Small intestine (tissue), 7 donors: ENCODE results near the gene ULBP2. TPM values are rescaled to one million over a fixed set of nuclear protein-coding genes. Genes with fewer than 3 reads are reported as not detected.
"Not testable (repeated sequence)": the region's sequence is repeated elsewhere in the genome, so short reads cannot be mapped to it uniquely, and the experiment has no call there.

ENCODE experiments used
- DNase-seq, 2 donors: peaks; one replicate each; pipeline versions ENCODE4 v3.0.0 to v3.0.0-alpha.2; 2013
- FAIRE-seq: peaks from 2 replicates; lab custom pipeline; 2012; peaks lifted over from hg19 to GRCh38; lab: Jason Lieb, UNC
- H3K27ac ChIP-seq, 3 donors: one replicate each; pipeline ENCODE4 v1.5.1; 2013; ENCODE audit warnings: low read length in 2 of 3, mild to moderate bottlenecking in 2 of 3, control low read depth in 1 of 3, inconsistent platforms in 1 of 3, low read depth in 1 of 3, moderate library complexity in 1 of 3
- H3K27me3 ChIP-seq, 3 donors: one replicate each; pipeline ENCODE4 v1.6.1; 2013; ENCODE audit warnings: low read length in 3 of 3, inconsistent platforms in 1 of 3; ENCODE audit not compliant: control insufficient read depth in 3 of 3, insufficient read depth in 3 of 3
- H3K36me3 ChIP-seq, 3 donors: one replicate each; pipeline ENCODE4 v1.6.1; 2013; ENCODE audit warnings: low read length in 3 of 3, inconsistent platforms in 1 of 3, low read depth in 1 of 3, mild to moderate bottlenecking in 1 of 3, moderate library complexity in 1 of 3; ENCODE audit not compliant: control insufficient read depth in 3 of 3, insufficient read depth in 2 of 3
- H3K4me1 ChIP-seq, 3 donors: one replicate each; pipeline ENCODE4 v1.6.1; 2013; ENCODE audit warnings: low read length in 2 of 3, inconsistent platforms in 1 of 3, low read depth in 1 of 3, mild to moderate bottlenecking in 1 of 3, moderate library complexity in 1 of 3; ENCODE audit not compliant: control insufficient read depth in 3 of 3, insufficient read depth in 2 of 3
- H3K4me3 ChIP-seq, 3 donors: one replicate each; pipeline ENCODE4 v1.5.1; 2013; ENCODE audit warnings: low read length in 3 of 3, control low read depth in 1 of 3, inconsistent platforms in 1 of 3, low read depth in 1 of 3, mild to moderate bottlenecking in 1 of 3, moderate library complexity in 1 of 3
- H3K9me3 ChIP-seq, 2 donors: one replicate each; pipeline ENCODE4 v1.6.1; 2013; ENCODE audit warnings: low read depth in 1 of 2, low read length in 1 of 2; ENCODE audit not compliant: control insufficient read depth in 2 of 2, insufficient read depth in 1 of 2
- WGBS, 3 donors: extraction: QIAGEN DNeasy Blood & Tissue Kit; methylation state at CpG; one replicate each; pipeline ENCODE4 v1.1.7; 2013; 5-methylcytosine and 5-hydroxymethylcytosine counted together
- polyA plus RNA-seq, 4 donors: library from polyadenylated mRNA; stranded (reverse) in 3 of 4; unstranded in 1 of 4; fragments of 200-250 nt in 3 of 4; fragments of 120-200 nt in 1 of 4; gene quantifications; one replicate each; pipeline versions ENCODE4 v1.2.1 to v1.2.3, GENCODE V29; 2013
- donor health status: healthy with polysubstance abuse.
- donor health status: control.
- donor health status: control.
- donor health status: Bipolar disorder and iron deficiency.
- donor health status: healthy.

ULBP2 gene
- polyA plus RNA-seq, 4 donors = 0.10 to 0.30 TPM; not detected in 2

DNA sequence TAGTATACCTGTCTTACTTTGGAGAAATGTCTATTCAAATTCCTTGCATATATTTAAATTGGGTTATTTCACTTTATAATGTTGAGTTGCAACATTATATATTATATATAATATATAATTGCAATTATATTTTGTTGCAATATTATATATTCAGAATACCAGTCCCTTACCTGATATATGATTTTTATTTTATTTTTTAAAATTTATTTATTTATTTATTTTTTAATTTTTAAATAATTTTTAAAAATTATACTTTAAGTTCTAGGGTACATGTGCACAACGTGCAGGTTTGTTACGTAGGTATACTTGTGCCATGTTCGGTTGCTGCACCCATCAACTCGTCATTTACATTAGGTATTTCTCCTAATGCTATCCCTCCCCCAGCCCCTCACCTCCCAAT is 14.8 kb upstream of the ULBP2 start:
- Histone ChIP-seq H3K27me3 (peaks cover 0 to 66% (median 18%) of the 10 kb centered on the region in 3 donors), H3K4me1 (peaks cover 0 to 15% (median 3%) of the 10 kb centered on the region in 3 donors)
- FAIRE-seq, H3K36me3 ChIP-seq, H3K4me3 ChIP-seq, H3K27ac ChIP-seq, H3K9me3 ChIP-seq, DNase-seq: not testable (repeated sequence)
- WGBS, 3 donors = 84 to 85% (median 84%) methylated on average over 4 of the region's 4 CpGs

DNA sequence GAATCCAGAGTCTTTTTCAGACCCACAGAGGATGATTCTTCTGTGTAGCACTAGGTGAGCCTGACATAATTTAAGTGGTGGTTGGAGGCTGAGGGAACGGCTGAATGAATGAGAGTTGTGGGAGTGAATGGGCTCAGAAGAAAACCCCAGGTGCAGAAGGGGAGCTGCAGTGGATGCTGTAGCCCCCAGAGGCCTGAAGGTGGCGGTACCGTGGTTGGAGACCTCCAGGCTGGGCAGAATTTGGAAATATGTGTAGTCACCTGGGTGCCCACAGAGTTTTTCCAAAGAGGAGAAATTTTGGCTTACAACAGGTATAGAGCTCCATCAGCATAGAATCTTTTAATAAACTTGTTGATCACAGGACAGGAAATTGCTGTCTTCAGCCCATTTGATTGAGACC is 12.4 kb upstream of the ULBP2 start:
- H3K27me3 ChIP-seq = peaks cover 0 to 53% (median 16%) of the 10 kb centered on the region in 3 donors
- no peak for DNase-seq
- FAIRE-seq = no peak
- no peaks in the 10 kb centered on the region for H3K9me3 ChIP-seq
- H3K36me3 ChIP-seq = no peaks in the 10 kb centered on the region
- H3K4me3 ChIP-seq = no peak overlapping the region
- no peak overlapping the region for H3K27ac ChIP-seq
- WGBS, 3 donors = 3 to 6% (median 5%) methylated on average over 3 of the region's 3 CpGs
- H3K4me1 ChIP-seq = peaks cover 0 to 8% (median 0%) of the 10 kb centered on the region in 3 donors

GRCh38 chr6:149931501-149931900 is 10.3 kb upstream of the ULBP2 start:
- Histone ChIP-seq H3K27me3 (peaks cover 0 to 54% (median 29%) of the 10 kb centered on the region in 3 donors), H3K9me3 (no peaks in the 10 kb centered on the region), H3K27ac (no peak overlapping the region), H3K36me3 (no peaks in the 10 kb centered on the region), H3K4me3 (no peak overlapping the region), H3K4me1 (no peaks in the 10 kb centered on the region)
- no peak for FAIRE-seq
- no peak for DNase-seq
- WGBS, 3 donors = 65 to 70% (median 69%) methylated on average over 6 of the region's 6 CpGs

- no peak for FAIRE-seq
- H3K36me3 ChIP-seq = no peaks in the 10 kb centered on the region
- no peak overlapping the region for H3K4me3 ChIP-seq
- no peak overlapping the region for H3K27ac ChIP-seq
- 45 to 57% (median 56%) methylated on average over 5 of the region's 5 CpGs for WGBS, 3 donors
- DNase-seq = no peak
- no peaks in the 10 kb centered on the region for H3K9me3 ChIP-seq
- H3K27me3 ChIP-seq = peaks cover 0 to 62% (median 37%) of the 10 kb centered on the region in 3 donors
- peaks cover 0 to under 1% (median 0%) of the 10 kb centered on the region in 3 donors for H3K4me1 ChIP-seq
Observed at GRCh38 chr6:149933036-149933435, 8.8 kb upstream of the ULBP2 start.

DNA sequence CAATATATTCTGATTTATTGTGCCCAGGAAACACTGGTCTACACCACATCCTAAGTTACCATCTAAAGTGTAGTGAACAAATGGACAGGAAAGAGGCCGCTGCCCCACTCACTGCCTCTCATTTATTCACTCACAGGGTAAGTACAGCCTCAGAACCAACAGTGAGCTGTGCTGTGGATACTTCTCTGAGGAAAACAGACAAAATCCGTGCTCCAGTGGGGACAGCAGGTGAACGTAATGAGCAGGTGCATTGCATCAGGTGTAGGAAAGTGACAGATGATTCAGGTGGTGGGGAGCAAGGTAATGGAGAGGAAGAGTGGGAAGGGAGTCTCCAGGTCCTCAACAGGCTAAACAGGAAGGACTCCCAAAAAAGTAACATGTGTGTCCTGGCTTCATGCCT is 8.4 kb upstream of the ULBP2 start:
- Histone ChIP-seq H3K4me3 (no peak overlapping the region), H3K27ac (no peak overlapping the region), H3K9me3 (no peaks in the 10 kb centered on the region), H3K27me3 (peaks cover 0 to 66% (median 37%) of the 10 kb centered on the region in 3 donors), H3K4me1 (peaks cover 0 to 4% (median 3%) of the 10 kb centered on the region in 3 donors), H3K36me3 (no peaks in the 10 kb centered on the region)
- FAIRE-seq (no peak), DNase-seq (no peak)
- WGBS, 3 donors = 25 to 30% (median 30%) methylated on average over 3 of the region's 3 CpGs

DNA sequence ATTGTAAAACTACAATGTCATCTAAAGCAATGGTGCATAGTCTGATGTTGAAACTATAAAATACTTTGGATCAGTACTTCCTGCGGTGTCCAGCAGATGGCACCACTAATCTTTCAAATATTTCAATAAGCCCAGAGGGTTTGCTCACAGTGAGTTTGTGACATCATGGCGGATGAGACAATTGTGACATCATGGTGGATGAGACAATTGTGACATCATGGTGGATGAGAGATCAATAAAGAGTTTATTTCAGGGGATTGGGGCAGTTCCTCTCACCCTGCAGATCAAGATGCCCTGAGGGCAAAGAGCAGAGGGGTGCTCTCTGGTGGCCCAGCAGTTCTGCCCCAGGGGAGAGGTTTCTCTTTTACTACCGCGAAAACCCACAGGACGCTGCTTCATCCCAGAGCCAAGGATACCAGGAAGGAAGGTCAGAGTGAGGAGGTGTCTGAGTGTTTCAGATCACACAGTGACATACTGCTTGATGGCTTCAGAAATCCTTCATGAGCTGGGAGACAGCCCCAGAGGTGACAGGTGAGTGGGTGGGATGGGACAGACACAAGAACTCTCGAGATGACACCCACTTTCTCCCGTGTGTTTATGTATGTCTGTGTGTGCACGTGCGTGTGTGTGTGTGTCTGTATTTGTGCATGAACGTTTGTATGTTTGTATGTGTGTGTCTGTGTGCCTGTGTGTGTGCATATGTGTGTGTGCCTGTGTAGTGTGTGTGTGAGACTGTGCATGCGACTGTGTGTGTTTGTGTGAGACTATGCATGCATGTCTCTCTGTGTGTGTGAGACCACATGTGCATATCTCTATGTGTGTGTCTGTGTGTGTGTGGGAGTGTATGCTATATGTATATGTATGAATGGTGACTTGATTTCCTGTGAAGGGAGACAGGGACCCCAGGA is 7.3 kb upstream of the ULBP2 start:
- FAIRE-seq = no peak

DNA sequence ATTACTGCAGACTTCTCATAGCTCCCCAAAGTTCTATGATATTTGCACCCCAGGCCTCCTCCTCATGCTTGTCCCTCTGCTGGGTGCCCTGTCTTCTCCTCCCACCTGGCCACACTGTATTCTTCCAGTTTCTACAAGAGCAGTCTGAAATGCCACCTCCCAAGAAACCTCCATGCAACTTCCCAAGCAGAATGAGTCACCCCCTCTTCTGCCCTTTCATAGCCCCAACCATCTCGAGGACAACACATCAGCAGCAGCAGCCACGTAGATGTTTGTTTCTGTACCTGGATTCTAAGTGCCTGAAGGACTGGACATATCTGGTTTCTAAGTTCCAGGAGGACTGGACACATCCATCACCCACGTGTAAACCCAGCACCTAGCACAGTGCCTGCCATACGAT is 6.6 kb upstream of the ULBP2 start:
- FAIRE-seq (no peak), DNase-seq (peak in 1 of 2 donors; percentile 20)
- Histone ChIP-seq H3K4me3 (no peak overlapping the region), H3K4me1 (peaks cover 0 to 7% (median 6%) of the 10 kb centered on the region in 3 donors), H3K27me3 (peaks cover 0 to 75% (median 46%) of the 10 kb centered on the region in 3 donors), H3K9me3 (no peaks in the 10 kb centered on the region), H3K36me3 (no peaks in the 10 kb centered on the region), H3K27ac (no peak overlapping the region)
- 33 to 53% (median 43%) methylated on average over 4 of the region's 4 CpGs for WGBS, 3 donors

More for the DNA sequence above, 7.3 kb upstream of the ULBP2 start:
- peak; percentile 72 to 78 for DNase-seq
- no peaks in the 10 kb centered on the region for H3K9me3 ChIP-seq
- no peak overlapping the region for H3K27ac ChIP-seq
- H3K27me3 ChIP-seq = peaks cover 0 to 70% (median 40%) of the 10 kb centered on the region in 3 donors
- no peaks in the 10 kb centered on the region for H3K36me3 ChIP-seq
- peaks cover 0 to 7% (median 6%) of the 10 kb centered on the region in 3 donors for H3K4me1 ChIP-seq
- H3K4me3 ChIP-seq = no peak overlapping the region
- 30 to 36% (median 32%) methylated on average over 11 of the region's 11 CpGs for WGBS, 3 donors

GRCh38 chr6:149935668-149936067 is 6.1 kb upstream of the ULBP2 start:
- no peak overlapping the region for H3K4me3 ChIP-seq
- DNase-seq (no peak), FAIRE-seq (no peak)
- no peaks in the 10 kb centered on the region for H3K9me3 ChIP-seq
- peaks cover 0 to 7% (median 6%) of the 10 kb centered on the region in 3 donors for H3K4me1 ChIP-seq
- peaks cover 0 to 77% (median 50%) of the 10 kb centered on the region in 3 donors for H3K27me3 ChIP-seq
- no peak overlapping the region for H3K27ac ChIP-seq
- H3K36me3 ChIP-seq = no peaks in the 10 kb centered on the region
- WGBS, 3 donors = 39 to 46% (median 45%) methylated on average over 2 of the region's 2 CpGs
